ENCODE results near the gene GTPBP8. TPM values are rescaled to one million over a fixed set of nuclear protein-coding genes. Genes with fewer than 3 reads are reported as not detected.

Gene GTPBP8
- total RNA-seq: 48.6 and 49.0 TPM in 2 replicates

DNA sequence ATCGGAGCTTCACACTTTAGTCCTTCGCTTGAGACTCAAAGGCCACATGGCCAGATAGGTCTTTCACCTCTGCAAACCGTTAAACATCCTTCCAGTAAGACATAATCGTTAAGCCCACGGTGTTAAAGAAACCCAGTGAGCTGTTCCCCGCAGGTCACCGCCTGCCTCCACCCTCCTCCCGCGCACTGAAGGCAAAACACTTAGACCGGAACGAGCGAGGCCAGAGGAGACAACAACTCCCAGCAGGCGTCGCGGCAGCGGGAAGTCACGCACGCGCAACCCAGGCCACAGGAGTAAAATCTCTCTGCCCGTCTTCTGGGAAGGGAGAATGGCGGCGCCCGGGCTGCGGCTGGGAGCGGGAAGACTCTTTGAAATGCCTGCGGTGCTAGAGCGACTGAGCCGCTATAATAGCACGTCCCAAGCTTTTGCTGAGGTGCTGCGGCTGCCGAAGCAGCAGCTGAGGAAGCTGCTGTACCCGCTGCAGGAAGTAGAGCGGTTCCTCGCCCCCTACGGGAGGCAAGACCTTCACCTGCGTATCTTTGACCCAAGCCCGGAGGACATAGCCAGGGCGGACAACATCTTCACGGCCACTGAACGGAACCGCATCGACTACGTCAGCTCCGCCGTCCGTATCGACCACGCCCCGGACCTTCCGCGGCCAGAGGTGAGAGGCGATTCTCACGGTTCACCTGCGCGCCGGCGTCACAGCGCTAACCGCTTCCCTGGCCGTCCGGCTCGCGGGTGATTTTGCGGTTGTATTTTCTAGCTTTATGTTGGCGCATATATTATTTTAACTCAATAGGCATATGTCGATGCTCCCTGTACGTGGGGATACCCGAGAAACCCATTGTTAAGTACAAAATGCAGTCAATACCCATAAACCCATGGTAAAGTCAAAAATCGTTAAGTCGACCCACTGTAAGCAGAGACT, at the start of gene GTPBP8:
GTPBP8 (plus strand) TSS at position 313 of the 931 bp plus-strand sequence; CDS start at position 329, 16 bp downstream.
- DNase-seq: peak; percentile 92

DNA sequence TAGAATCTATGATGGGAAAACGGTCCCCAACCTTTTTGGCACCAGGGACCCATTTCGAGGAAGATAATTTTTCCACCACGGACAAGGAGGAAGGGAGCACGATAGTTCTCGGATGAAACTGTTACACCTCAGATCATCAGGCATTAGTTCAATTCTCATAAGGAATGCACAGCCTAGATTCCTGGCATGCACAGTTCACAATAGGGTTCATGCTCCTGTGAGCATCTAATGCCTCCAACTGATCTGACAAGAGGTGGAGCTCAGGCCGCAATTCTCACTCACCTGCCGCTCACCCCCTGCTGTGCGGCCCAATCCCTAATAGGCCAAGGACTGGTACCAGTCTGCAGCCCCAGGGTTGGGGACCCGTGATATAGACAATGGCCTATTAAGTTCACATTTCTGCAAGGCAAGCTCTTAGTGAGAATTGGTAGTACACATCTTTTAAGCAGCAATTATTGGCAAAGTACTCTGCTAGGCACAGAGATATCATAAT, 42.4 kb upstream of the GTPBP8 start:
- DNase-seq: no peak

DNA sequence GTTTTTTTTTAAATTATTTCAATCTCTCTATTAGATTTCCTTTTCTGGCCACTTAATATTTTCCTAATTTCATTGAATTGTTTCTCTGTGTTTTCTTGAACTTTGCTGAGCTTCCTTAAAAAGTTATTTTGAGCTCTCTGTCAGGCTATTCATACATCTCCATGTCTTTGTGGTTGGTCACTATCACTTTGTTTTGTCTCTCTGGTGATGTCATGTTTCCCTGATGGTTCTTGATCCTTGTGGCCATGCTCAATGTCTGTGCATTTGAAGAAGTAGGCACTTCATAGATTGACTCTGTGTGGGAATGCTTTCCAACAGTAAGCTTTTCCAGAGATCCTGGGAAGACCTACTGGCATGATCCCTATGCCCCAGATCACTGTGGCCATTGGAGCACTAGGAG, 34.4 kb upstream of the GTPBP8 start:
- DNase-seq: no peak

DNA sequence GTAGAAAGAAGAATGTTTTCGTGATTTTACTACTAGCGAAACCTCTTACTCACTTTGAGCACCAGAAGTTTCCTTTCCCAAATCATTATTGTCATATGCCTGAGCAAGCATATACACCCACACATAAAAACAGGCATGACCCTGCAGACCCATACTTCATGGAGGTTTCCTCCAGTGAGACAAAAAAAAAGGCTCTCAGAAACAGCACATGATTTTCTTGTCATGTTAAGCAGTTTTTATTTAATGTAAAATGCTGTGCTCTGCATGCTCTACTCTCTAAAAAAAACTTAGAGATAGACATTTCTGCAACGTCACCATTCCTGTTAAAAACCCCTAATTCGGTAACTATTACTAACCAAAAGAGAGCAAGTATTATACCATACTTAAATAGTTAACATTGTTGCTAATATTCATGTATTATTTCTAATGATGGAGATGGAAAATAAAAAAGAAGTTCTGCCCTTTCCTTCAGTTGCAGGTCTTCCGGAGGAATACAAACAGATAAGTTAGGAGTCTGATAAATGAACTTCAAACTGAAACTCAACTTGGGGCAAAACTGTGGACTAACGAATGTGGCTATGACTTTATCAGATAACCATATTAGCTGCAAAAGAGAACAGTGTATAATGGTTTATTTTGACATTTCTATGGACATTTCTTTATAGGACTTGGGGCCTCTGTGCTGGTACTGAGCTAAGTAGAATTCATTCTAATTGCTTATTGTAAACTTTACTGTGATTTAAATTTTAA, 31.8 kb upstream of the GTPBP8 start:
- DNase-seq: no peak

DNA sequence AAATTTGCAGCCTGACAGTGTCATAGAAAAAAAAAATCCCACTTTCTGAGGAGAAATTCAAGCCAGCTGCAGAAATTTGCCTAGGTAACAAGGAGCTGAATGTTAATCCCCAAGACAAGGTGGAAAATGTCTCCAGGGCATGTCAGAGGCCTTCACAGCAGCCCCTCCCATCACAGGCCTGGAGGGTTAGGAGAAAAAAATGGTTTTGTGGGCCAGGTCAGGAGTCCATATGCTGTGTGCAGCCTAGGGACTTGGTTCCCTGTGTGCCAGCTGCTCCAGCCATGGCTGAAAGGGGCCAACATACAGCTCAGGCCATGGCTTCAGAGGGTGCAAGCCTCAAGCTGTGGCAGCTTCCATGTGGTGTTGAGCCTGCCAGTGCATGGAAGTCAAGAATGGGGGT, 27.1 kb upstream of the GTPBP8 start:
- no peak for DNase-seq

DNA sequence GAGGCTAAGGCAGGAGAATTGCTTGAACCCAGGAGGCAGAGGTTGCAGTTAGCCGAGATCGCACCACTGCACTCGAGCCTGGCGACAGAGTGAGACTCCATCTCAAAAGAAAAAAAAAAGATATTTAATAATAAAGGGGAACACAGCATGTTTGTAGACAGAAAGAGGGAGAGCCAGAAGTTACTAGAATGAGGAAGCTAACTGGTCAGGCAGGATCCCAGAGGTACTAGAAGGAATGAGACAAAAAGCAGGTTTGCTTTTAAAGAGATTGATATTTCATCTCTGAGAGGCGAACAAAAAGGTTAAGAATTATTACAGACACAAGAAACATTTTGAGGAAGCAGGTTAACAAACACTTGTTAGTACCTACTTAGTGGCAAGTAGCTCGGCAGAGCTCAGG, 25.1 kb upstream of the GTPBP8 start:
- no peak for DNase-seq

DNA sequence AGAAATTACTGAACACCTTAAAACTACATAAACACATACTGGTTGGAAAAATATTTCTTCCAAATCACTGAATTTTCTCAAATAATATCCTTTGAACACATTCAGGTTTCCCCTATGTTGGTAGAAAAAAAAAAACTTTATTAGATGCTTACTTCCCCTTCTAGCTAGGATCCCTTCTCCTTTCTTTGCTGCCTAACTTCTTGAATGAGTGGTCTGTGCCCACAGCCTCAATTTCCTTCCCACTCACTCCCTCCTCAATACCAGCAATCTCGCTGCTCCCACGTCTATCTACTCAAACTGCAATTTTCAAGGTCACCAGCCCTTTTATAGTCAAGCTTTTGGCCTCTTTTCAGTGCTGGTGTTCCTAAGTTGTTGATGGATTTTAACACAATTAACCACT, 24.2 kb upstream of the GTPBP8 start:
- DNase-seq: no peak

DNA sequence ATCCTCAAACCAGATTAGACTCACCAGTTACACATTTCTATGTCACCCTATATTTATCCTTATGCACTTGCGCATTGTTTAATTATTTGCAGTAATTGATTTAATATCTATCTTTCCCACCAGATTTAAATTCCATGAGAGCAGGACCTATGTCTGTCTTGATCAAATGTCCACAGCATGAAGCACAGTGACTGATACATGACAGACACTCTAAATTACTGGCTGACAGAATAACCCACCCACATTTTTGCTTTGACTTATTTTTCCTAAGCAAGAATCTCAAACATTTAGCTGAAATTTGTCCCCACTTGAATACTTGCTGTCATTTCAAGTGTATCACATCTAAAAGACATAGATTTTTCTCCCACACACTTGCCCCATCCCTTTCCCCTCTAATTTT, 23.4 kb upstream of the GTPBP8 start:
- DNase-seq: no peak

DNA sequence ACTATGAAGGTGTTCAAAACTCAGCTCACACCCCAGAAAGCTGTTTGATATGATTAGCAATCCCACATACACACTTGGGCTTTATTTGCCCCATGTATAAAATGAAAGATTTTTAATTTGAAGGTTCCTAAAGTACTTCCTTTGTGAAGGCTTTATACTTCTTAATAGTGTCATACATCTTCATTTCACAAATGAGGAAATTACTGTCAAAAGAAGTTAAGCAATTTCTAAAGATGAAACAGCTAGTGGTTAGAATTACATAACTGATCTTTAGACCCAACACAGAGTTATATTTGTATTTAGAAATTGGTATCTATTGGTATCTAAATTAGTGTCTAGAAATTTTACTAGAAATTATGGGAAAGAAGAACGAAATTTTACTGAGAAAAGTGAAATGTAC, 23.0 kb upstream of the GTPBP8 start:
- no peak for DNase-seq

DNA sequence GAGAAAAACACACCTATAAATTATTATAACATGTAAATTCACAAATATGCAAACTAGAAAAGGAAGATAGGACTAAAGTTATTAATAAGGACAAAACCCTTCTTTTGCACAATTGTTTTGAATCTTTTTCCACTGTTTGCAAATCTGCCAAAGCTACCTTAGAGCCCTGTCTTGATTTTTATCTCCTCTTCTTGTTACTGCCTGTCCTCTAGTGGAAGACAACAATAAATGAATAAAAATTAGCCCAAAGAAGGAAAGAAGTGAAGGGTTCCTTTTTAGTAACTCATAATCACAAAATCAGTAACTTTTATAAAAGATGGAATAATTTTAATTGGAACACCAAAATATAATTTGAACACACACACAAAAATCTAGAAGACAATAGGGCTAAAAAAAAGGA, 18.6 kb upstream of the GTPBP8 start:
- no peak for DNase-seq

DNA sequence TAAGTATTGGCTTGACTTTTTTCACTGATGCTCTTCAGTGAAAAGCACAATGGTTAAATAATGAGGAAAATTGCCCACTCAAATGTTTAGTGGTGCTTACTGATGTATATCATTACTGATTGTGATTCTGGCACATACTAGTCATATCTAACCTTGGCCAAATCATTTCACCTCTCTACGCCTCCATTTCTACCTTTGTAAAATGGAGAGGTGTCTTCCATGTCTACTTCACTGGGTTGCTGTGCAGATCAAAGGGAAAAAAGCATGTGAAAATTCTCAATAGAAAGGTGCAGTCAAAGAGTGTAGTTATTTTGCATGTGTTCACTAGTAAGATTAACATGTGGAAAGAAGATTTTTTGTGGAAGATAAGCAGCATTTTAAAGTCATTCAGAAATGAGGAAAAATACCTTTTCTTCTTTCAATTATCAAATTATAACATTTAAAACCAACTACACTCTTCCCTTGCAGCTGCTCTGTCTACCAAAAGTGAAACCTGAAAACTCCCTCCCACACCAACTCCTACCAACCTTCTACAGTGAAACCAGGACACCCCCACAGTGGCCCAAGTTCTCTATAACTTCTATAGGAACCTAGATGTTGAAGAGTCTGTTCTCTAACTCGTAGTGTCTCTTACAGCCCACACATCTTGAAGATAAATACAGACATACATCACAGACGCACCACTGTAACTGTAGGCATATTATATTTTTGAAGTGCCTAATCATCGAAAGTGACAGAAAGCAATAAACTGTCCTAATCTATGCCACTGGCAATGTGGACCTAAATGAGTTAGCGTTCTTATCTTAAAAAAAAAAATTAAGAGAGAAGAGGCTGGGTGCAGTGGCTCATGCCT, 17.2 kb upstream of the GTPBP8 start:
- DNase-seq: no peak

DNA sequence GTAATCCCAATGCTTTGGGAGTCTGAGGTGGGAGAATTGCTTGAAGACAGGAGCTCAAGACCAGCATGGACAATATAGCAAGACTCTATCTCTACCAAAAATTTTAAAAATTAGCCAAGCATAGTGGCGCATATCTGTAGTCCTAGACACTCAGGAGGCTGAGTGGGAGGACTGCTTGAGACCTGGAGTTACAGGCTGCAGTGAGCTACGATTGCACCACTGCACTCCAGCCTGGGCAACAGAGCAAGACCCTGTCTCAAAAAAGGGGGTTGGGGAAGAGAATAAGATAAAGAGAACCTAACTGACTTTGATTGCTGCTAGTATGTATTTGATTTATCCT, 16.6 kb upstream of the GTPBP8 start:
- no peak for DNase-seq

DNA sequence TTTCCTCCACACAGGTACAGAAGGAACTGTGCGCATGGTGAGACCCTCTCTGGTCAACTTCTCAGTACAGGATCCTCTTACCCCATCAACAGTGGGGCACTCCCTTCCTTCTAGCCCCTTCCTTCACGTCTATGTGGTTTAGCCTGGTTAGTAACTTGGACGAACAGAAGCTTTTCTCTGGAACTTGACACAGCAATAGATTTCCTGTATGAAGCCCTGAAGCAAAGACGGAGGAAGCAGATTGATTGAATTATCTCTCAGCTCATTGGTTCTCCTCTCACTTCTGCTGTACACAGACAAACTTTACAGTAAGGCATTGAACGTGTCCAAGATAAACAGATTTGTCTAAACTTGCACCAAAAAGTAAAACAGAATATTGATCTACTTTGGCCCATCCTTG, 15.9 kb upstream of the GTPBP8 start, which contains the start of gene CD200R1:
CD200R1 (minus strand) TSS at position 210 of the 400 bp plus-strand sequence. CDS start 246 bp downstream, outside the sequence.
- DNase-seq: peak; percentile 13

DNA sequence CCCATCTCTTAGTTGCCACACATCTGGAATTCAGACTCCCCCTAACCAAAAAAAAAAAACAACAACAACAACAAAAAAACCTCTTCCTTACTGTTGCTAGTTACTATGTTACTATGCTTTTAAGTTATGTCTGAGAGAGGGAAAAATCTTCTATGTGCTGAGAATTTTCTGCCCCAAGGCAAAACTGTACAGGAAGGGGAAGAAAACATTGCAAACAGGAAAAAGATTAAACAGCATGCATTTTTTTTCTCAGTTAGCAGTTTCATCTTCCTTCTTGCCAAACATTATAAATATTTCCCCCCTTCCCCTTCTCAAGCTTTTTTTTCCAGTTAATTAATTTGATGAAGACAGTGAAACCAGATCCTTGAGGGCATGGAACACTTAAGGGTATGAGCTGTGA, 14.8 kb upstream of the GTPBP8 start:
- DNase-seq: no peak

DNA sequence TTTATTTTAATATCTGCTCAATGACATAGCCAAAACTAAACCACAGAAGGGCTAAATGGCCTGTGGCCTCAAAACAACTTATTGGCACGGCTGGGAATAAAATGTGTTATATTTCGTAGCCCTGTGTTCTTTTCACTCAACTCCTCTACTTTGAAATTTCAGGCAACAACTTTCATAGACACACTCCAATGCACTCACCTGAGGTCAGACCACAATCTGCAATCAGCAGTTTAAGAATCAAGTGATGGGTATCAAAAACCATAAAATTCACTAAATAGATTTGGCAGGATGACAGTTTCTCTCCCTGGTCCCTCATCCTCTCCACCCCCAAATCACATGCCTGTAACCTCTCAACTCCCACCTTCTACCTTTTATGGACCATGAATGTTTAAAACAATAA, 13.8 kb upstream of the GTPBP8 start:
- no peak for DNase-seq

DNA sequence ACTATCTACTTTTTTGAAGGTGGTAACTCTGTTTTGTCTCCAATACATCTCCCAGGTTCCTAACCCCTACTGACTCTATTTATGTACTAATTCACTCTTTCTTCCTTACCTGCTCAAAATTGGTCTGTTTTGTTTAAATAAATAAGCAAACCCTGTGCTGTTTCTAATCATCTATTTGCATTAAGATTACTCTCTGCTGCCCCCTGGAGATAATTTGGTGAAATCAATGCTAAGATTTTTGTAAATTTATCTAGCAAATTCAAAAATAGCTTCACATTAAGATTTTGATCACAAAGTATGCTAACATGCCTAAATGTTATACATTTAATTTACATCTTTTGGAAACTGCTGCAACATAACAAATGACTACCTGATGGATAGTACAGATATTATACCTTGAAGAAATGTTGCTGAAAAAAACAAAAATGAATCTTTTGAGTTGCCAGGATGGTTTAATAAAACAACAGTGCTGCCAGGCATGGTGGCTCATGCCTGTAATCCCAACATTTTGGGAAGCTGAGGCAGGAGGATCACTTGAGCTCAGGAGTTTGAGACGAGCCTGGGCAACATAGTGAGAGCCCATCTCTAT, 11.4 kb upstream of the GTPBP8 start:
- peak; percentile 59 for DNase-seq

DNA sequence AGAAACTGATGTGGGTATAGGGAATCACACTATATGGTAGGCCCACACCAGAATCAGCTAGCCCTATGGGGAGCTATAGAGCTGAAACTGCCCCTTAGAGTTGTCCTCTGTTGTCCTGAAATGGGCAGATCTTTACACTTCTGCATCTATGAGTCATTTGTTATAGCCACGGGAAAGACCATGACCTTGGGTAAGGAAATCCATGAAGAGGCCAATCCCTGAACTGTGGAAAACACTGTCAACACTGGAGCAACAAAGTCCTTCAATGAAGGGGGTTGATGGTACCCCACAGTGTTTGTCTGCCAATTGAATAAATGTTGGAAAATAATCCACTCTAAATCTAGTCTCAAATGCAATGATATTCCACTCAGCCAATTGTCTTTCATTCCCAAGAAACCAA, 10.7 kb upstream of the GTPBP8 start:
- DNase-seq: no peak

DNA sequence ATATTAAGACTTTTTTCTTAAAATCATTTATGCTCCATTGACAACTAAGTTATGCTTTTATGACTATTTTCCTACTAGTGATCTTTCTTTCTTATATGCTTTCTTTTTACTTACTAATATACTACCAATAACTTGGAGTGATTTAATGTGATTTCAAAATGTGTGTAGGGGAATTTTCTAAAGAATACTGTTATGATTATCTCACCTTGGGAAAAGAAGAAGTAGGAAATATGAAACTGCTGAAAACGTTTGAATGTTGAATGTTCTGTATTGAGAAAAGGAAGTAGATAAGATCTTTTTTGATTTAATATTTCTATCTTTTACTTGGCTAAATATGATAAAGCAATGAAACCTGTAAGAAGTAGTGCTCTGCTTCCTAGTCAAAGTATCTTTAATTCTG, 8.1 kb upstream of the GTPBP8 start:
- no peak for DNase-seq

DNA sequence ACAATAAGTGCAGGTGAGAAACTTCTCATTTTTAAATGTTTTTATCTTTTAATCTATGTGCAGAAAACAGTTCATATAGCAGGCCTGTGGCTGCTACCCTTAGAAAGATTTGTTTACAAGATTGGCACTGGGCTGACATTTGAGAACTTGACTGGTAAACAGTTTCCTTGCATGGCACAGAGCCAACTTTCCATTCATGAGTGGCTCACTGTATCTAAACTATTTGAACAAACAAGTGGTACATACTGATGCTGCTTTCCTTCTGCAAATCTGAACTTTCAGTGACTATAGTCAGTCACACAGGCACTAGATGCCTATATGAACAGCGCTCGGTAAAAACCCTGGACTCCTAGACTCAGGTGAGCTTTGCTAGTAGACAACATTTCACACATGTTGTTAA, 6.3 kb upstream of the GTPBP8 start:
- peak; percentile 49 for DNase-seq

DNA sequence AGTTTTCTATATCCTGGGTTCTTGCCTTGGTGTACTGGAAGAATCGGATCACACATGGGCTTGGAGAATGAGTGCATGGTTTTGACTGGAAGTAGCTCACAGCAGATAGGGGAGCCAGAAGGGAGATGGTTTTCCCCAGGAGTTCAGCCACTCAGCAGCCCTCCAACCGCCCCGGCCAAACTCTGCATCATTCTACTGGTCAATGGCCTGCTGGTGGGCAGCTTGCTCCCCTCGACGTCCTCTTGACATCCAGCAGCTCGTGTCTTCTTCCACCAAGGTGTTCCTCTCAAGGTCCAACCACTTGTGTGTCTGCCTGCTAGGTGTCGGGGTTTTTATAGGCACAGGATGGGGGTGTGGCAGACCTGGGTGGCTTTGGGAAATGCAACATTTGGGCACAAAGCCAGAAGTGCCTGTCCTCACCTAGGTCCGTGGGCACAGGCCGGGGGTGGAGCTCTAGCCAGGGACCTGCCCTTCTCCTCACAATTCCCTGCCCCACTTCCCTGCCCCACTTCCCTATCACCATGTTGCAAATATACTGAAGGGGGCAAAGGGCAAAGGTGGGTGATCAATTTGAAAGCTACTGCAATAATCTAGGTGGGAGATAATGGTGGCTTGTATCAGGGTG, 3.0 kb upstream of the GTPBP8 start:
- DNase-seq: no peak

DNA sequence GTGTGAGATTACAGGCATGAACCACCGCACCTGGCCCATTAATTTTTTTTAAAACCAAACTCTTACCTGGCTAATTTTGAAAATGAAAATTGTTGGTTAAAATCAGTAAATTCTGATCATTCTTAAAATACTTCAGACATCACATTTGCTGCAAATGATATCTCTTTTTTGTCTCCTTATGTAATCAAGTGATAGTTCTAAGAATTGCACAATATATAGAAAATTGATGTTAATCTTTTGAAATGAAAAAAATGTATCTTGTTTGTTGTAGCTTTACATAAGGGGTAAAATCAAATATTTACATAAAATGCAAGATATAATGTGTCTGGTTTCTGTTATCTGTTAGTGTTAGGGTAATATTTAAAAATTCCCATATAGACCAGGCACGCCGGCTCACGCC, 5.0 kb downstream of the GTPBP8 start:
- DNase-seq: no peak

DNA sequence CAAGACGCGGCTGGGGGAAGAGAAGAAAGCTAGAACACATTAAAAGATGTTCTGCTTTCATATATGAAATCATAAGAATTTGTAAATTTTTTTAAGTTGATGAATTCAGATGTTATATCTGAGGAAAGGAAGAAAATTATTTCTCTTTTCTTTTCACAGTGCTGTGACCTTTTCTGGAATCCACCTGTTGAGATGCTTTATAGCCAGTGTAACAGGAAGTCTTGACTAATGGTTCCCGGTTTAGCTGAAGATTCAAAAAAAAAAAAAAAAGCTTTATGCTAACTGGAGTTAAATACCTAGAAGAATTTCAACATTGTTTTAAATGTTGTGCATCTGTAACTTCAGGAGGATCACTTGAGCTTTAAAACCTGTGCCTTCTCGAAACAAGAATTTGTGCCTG, 9.9 kb downstream of the GTPBP8 start:
- DNase-seq: peak; percentile 52
